Thoracic aorta (tissue), 2 donors: Measurements from ENCODE around the gene SLC6A6. TPM values are rescaled to one million over a fixed set of nuclear protein-coding genes. Genes with fewer than 3 reads are reported as not detected.

Source experiments
- ATAC-seq: fragments of 150-250 bp; one replicate; pipeline ENCODE4 v1.8.0; 2017; ENCODE audit warnings: low read depth; ENCODE audit not compliant: insufficient number of reproducible peaks, low FRiP score
- DNase-seq: peaks from one replicate; pipeline ENCODE4 v3.0.0-alpha.2; 2020; ENCODE audit warnings: low spot score
- H3K27ac ChIP-seq, 2 donors: fragments of 200-600 bp; sonication (generic); 1 replicate in 1 of 2; 2 replicates in 1 of 2; pipeline ENCODE4 v1.5.1; 2016; ENCODE audit warnings: mild to moderate bottlenecking in 2 of 2, moderate library complexity in 2 of 2
- H3K27me3 ChIP-seq: fragments of 200-600 bp; sonication (generic); replicated peaks from 2 replicates; pipeline ENCODE4 v1.6.0; 2016; ENCODE audit warnings: mild to moderate bottlenecking; ENCODE audit not compliant: insufficient read depth
- H3K36me3 ChIP-seq: fragments of 200-600 bp; sonication (generic); one replicate; pipeline ENCODE4 v1.5.1; 2016
- H3K4me1 ChIP-seq, 2 donors: fragments of 200-600 bp; sonication (generic); 1 replicate in 1 of 2; 2 replicates in 1 of 2; pipeline versions ENCODE4 v1.5.1 to v1.6.0; 2016; ENCODE audit warnings: low read depth in 2 of 2, mild to moderate bottlenecking in 1 of 2; ENCODE audit not compliant: control insufficient read depth in 1 of 2
- H3K4me3 ChIP-seq: fragments of 200-600 bp; sonication (generic); 2 replicates; pipeline ENCODE4 v1.5.1; 2016; ENCODE audit warnings: mild to moderate bottlenecking
- H3K9me3 ChIP-seq: fragments of 200-600 bp; sonication (generic); 2 replicates; pipeline ENCODE4 v1.5.1; 2016
- CTCF ChIP-seq: fragments of 200-600 bp; sonication (generic); IDR thresholded peaks from one replicate; pipeline ENCODE4 v1.5.1; 2019; ENCODE audit warnings: antibody characterized with exemption
- total RNA-seq, 2 donors: library from RNA; depleted of rRNA; stranded (reverse); fragments of >200 nt; gene quantifications; one replicate each; pipeline versions ENCODE4 v1.1.0 to v1.2.3, GENCODE V29; 2016

SLC6A6 gene
- total RNA-seq, 2 donors from 2014 or later: 33.5 to 45.5 TPM

GRCh38 chr3:14506626-14507304 is 104.4 kb downstream of the SLC6A6 start:
- Histone ChIP-seq H3K36me3 (no peaks in the 10 kb centered on the region), H3K4me1 (no peaks in the 10 kb centered on the region), H3K27ac (no peak overlapping the region), H3K9me3 (peaks cover 11% of the 10 kb centered on the region), H3K27me3 (no peaks in the 10 kb centered on the region), H3K4me3 (no peak overlapping the region)
- no peak for ATAC-seq
- no peak for TF ChIP-seq CTCF
- DNase-seq: no peak

- H3K4me3 ChIP-seq: no peak overlapping the region
- TF ChIP-seq CTCF: no peak
- peaks cover 7% of the 10 kb centered on the region for H3K9me3 ChIP-seq
- H3K36me3 ChIP-seq: no peaks in the 10 kb centered on the region
- H3K27ac ChIP-seq: no peak overlapping the region
- no peak for ATAC-seq
- no peaks in the 10 kb centered on the region for H3K27me3 ChIP-seq
- DNase-seq: no peak
- no peaks in the 10 kb centered on the region for H3K4me1 ChIP-seq
Observed at GRCh38 chr3:14507305-14507741, 104.9 kb downstream of the SLC6A6 start.

GRCh38 chr3:14507757-14508504 is 105.5 kb downstream of the SLC6A6 start:
- TF ChIP-seq CTCF: no peak
- Histone ChIP-seq H3K27ac (no peak overlapping the region), H3K4me3 (no peak overlapping the region), H3K9me3 (peaks cover 1% of the 10 kb centered on the region), H3K4me1 (no peaks in the 10 kb centered on the region), H3K27me3 (no peaks in the 10 kb centered on the region), H3K36me3 (no peaks in the 10 kb centered on the region)
- DNase-seq (no peak), ATAC-seq (no peak)

GRCh38 chr3:14508505-14508819 is 106.1 kb downstream of the SLC6A6 start:
- Histone ChIP-seq H3K27ac (no peak overlapping the region), H3K9me3 (no peaks in the 10 kb centered on the region), H3K4me1 (no peaks in the 10 kb centered on the region), H3K36me3 (no peaks in the 10 kb centered on the region), H3K27me3 (no peaks in the 10 kb centered on the region), H3K4me3 (no peak overlapping the region)
- DNase-seq (no peak), ATAC-seq (no peak)
- no peak for TF ChIP-seq CTCF

- Histone ChIP-seq H3K27me3 (no peaks in the 10 kb centered on the region), H3K4me3 (no peak overlapping the region)
- peak; percentile 94 for TF ChIP-seq CTCF
Observed at GRCh38 chr3:14508966-14509795, 106.8 kb downstream of the SLC6A6 start.

More at GRCh38 chr3:14508966-14509795, 106.8 kb downstream of the SLC6A6 start:
- no peak for ATAC-seq
- DNase-seq: no peak
- no peak overlapping the region for H3K27ac ChIP-seq
- no peaks in the 10 kb centered on the region for H3K4me1 ChIP-seq
- no peaks in the 10 kb centered on the region for H3K36me3 ChIP-seq
- H3K9me3 ChIP-seq: no peaks in the 10 kb centered on the region
